Heart right ventricle (tissue), 16 donors: ENCODE measurements around the gene PDCD4. TPM values are rescaled to one million over a fixed set of nuclear protein-coding genes. Genes with fewer than 3 reads are reported as not detected.

Experiments used
- ATAC-seq, 8 donors: fragments of 200-7000 bp; cut with Tn5 transposase; one replicate each; pipeline ENCODE4 v1.9.1; 2020; ENCODE audit warnings: mild to moderate bottlenecking in 8 of 8, moderate library complexity in 8 of 8, moderate number of reproducible peaks in 1 of 8
- DNase-seq, 2 donors: peaks; one replicate each; pipeline ENCODE4 v3.0.0-alpha.2; 2020
- H3K27ac ChIP-seq, 10 donors: fragments of 200-600 bp; sonication (generic) in 2 of 10; one replicate each; pipeline versions ENCODE4 v1.5.0 to v1.8.0; 2020 to 2022; ENCODE audit warnings: mild to moderate bottlenecking in 3 of 10
- H3K27me3 ChIP-seq, 7 donors: fragments of 200-600 bp; one replicate each; pipeline ENCODE4 v1.8.0; 2021 to 2022; ENCODE audit warnings: mild to moderate bottlenecking in 2 of 7
- H3K36me3 ChIP-seq, 9 donors: fragments of 200-600 bp; sonication (generic) in 1 of 9; one replicate each; pipeline versions ENCODE4 v1.5.0 to v1.8.0; 2020 to 2022; ENCODE audit warnings: mild to moderate bottlenecking in 2 of 9
- H3K4me1 ChIP-seq, 9 donors: fragments of 200-600 bp; sonication (generic) in 1 of 9; one replicate each; pipeline versions ENCODE4 v1.5.0 to v1.8.0; 2020 to 2022; ENCODE audit warnings: mild to moderate bottlenecking in 4 of 9
- H3K4me3 ChIP-seq, 10 donors: fragments of 200-600 bp; sonication (generic) in 2 of 10; one replicate each; pipeline versions ENCODE4 v1.5.0 to v1.8.0; 2020 to 2022; ENCODE audit warnings: mild to moderate bottlenecking in 7 of 10, moderate library complexity in 2 of 10
- H3K9me3 ChIP-seq, 11 donors: fragments of 200-600 bp in 10 of 11; sonication (generic) in 2 of 11; one replicate each; pipeline versions ENCODE4 v1.5.0 to v1.8.0; 2013 to 2022; ENCODE audit warnings: mild to moderate bottlenecking in 2 of 11, control low read depth in 1 of 11, moderate library complexity in 1 of 11
- WGBS, 2 donors: extraction: QIAGEN DNeasy Blood & Tissue Kit; methylation state at CpG; one replicate each; pipeline ENCODE4 v1.1.7; 2013; ENCODE audit warnings: inconsistent platforms in 1 of 2; 5-methylcytosine and 5-hydroxymethylcytosine counted together
- intact Hi-C, 10 donors: fragments of 100-400 bp; cut with DNase I; formaldehyde crosslinking; loops; one replicate each; pipeline versions ENCODE4 v1.11.1 to v1.14.2; 2022
- polyA plus RNA-seq, 2 donors: library from polyadenylated mRNA; stranded (reverse); fragments of 200-250 nt; gene quantifications; one replicate each; pipeline ENCODE4 v1.2.3, GENCODE V29; 2013
- total RNA-seq, 10 donors: library from RNA; stranded (reverse); fragmentation: NEBNext Ultra II Directional in 3 of 10; extraction: Animal tissue kit (Norgen Biotek cat#: 25700) in 3 of 10; gene quantifications; one replicate each; pipeline versions ENCODE4 v1.2.1 to v1.2.4, GENCODE V29; 2021 to 2023
- TF ChIP-seq, protein P1 (sequence below), 9 donors: fragments of 200-600 bp; sonication (generic) in 2 of 9; IDR thresholded peaks; one replicate each; pipeline versions ENCODE4 v1.5.0 to v1.8.0; 2021 to 2022; ENCODE audit warnings: antibody characterized with exemption in 9 of 9, mild to moderate bottlenecking in 5 of 9, moderate library complexity in 1 of 9
- donor health status: Arrhythmogenic right ventricular cardiomyopathy.
- donor health status: ischemic (EF 13 %, LVEDD 7.1; RV severe dilation, severe dysfunction).
- donor health status: healthy with polysubstance abuse.
- donor health status: DM: no; HTN: yes; CAD: no.
- donor health status: DM: no; HTN: no; CAD: no.
- donor health status: ischemic (EF 25% LVEDD 6.9; RV normal size, moderate dysfunction).
- donor health status: ischemic (EF 25% LVEDD 5.7; RV mildly dilated, moderate dysfunction).
- donor health status: healthy.
- donor health status: DM: yes; HTN: yes; CAD: no.
- donor health status: Ischemic cardiomyopathy.
- donor health status: ischemic (EF 35%, LVEDD 5.7; RV mildly dilated, moderate dysfunction).
- donor health status: nonischemic (EF 11% LVEDD 7.7; RV severe dilation, severe dysfunction).
- donor health status: DM: yes; HTN: yes; CAD: no.
- donor health status: PGD.
- donor health status: ischemic (EF 29% LVEDD 5.4; RV normal size, mild dysfunction).
- donor health status: nonischemic (EF 23%, LVEDD 6.1; RV moderate dilation, normal function).

The PDCD4 gene
- total and polyA plus RNA-seq, 12 donors = 15.9 to 59.5 (median 45.7) TPM

DNA sequence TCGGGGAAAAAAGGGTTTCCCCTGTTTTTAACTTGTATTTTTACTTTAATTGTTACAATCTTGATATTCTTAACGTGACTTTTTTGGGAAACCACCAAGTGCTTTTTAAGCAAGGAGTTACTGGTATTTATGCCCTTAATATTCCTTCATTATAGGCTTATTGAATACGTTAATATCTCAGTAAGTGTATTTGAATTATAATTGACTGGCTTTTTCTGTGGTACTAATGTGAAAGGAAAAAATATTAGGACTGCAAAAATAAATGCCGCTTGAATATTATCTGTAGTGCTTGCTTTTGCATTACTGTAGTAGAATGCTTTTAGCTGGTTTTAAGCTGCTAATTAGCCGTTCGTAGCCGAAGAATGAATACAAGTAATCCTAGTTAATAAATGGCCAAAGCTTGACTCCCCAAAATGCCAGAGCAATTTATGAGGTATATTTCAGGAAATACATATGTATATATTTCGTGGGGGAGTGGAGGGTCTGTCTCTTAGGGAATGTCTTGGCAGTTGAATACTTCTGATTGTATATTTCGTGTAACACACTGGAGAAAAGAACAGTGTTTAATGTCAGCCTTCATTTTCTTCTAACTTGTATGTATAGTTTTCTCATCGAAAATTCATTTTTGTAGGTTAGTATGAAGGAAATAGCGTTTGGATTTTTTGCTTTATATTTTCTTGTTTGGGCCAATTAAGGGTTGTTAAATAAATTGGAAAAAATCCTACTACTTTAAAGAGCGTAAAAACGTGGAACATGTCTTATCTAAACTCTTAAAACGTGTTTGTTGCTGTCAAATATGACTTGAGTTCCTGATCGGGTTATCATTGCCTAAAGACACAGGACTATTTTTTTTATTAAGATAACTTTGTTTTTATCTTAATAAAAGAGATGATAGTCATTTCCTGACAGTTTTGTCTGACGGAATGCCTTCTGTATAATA lies 1.5 kb downstream of the PDCD4 start:
- peaks cover 0 to 71% (median 30%) of the 10 kb centered on the region in 9 donors for H3K4me1 ChIP-seq
- H3K4me3 ChIP-seq = peak overlapping the region; percentile 83 to 99 (median 94)
- H3K27ac ChIP-seq = peak overlapping the region; percentile 92 to 99 (median 97)
- intact Hi-C loops = loop anchor here in 9 of 10 donors (5.0 to 10.0 kb wide), 9 partner anchors 41 to 566 kb away; no protein-coding TSS in a partner anchor
- ATAC-seq = no peak
- TF ChIP-seq, protein P1, sequence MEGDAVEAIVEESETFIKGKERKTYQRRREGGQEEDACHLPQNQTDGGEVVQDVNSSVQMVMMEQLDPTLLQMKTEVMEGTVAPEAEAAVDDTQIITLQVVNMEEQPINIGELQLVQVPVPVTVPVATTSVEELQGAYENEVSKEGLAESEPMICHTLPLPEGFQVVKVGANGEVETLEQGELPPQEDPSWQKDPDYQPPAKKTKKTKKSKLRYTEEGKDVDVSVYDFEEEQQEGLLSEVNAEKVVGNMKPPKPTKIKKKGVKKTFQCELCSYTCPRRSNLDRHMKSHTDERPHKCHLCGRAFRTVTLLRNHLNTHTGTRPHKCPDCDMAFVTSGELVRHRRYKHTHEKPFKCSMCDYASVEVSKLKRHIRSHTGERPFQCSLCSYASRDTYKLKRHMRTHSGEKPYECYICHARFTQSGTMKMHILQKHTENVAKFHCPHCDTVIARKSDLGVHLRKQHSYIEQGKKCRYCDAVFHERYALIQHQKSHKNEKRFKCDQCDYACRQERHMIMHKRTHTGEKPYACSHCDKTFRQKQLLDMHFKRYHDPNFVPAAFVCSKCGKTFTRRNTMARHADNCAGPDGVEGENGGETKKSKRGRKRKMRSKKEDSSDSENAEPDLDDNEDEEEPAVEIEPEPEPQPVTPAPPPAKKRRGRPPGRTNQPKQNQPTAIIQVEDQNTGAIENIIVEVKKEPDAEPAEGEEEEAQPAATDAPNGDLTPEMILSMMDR (IDR thresholded peaks at IDR 0.05) = no peak
- peaks cover 0 to 25% (median 0%) of the 10 kb centered on the region in 9 donors for H3K36me3 ChIP-seq
- no peaks in the 10 kb centered on the region for H3K9me3 ChIP-seq
- H3K27me3 ChIP-seq = no peaks in the 10 kb centered on the region
- WGBS, 2 donors = 2 to 3% methylated on average over 16 of the region's 16 CpGs
- DNase-seq = no peak

DNA sequence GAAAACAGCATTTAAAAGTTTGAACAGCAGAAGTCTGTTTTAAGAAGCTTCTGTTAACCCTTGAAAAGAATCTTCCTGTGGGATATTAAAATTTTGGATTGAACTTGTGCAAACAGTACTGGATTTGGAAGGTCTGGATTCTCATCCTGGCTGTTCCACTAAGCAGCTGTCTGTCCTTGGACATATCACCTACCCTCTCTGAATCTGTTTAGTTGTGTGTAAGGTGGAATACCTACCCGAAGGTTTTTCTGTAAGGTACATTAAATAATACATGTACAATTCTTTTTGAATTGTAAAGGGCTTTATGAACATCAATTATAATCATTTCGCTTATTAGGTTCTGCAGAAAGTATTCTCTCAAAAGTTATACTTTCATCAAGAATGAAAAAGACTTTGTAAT lies 2.2 kb downstream of the PDCD4 start:
- 46 to 59% methylated on average over 2 of the region's 2 CpGs for WGBS, 2 donors
- Histone ChIP-seq H3K27ac (peak overlapping the region in 4 of 10 donors; percentile 97 to 99 (median 98)), H3K36me3 (peaks cover 0 to 32% (median 0%) of the 10 kb centered on the region in 9 donors), H3K27me3 (no peaks in the 10 kb centered on the region), H3K4me3 (peak overlapping the region in 9 of 10 donors; percentile 83 to 99 (median 95)), H3K4me1 (peaks cover 0 to 64% (median 30%) of the 10 kb centered on the region in 9 donors), H3K9me3 (no peaks in the 10 kb centered on the region)
- ATAC-seq (no peak), DNase-seq (no peak)
- TF ChIP-seq, protein P1 (IDR thresholded peaks at IDR 0.05) = no peak
- intact Hi-C loops = loop anchor here in 9 of 10 donors (2.0 to 10.0 kb wide), 10 partner anchors 19 to 567 kb away; no protein-coding TSS in a partner anchor

DNA sequence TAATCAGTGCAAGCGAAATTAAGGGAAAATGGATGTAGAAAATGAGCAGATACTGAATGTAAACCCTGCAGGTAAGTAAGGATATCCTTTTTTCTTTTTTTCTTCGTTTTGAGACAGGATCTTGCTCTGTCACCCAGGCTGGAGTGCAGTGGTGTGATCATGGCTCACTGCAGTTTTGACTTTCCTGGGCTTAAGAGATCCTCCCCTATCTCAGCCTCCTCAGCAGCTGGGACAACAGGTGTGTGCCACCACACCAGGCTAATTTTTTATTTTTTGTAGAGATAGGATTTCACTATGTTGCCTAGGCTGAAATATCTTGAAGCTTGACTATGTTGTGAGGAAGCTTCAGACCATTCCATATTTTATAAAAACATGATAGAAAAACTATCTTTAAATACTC lies 4.3 kb downstream of the PDCD4 start:
- no peaks in the 10 kb centered on the region for H3K9me3 ChIP-seq
- no peak overlapping the region for H3K27ac ChIP-seq
- H3K27me3 ChIP-seq = no peaks in the 10 kb centered on the region
- no peak overlapping the region for H3K4me3 ChIP-seq
- TF ChIP-seq, protein P1 (IDR thresholded peaks at IDR 0.05) = no peak
- intact Hi-C loops = loop anchor here in 5 of 10 donors (2.0 to 10.0 kb wide), 5 partner anchors 17 to 261 kb away; no protein-coding TSS in a partner anchor
- no peak for DNase-seq
- H3K4me1 ChIP-seq = peaks cover 0 to 64% (median 27%) of the 10 kb centered on the region in 9 donors
- no peak for ATAC-seq
- WGBS, 2 donors = 78 to 86% methylated on average over 2 of the region's 2 CpGs
- H3K36me3 ChIP-seq = peaks cover 0 to 52% (median 0%) of the 10 kb centered on the region in 9 donors

DNA sequence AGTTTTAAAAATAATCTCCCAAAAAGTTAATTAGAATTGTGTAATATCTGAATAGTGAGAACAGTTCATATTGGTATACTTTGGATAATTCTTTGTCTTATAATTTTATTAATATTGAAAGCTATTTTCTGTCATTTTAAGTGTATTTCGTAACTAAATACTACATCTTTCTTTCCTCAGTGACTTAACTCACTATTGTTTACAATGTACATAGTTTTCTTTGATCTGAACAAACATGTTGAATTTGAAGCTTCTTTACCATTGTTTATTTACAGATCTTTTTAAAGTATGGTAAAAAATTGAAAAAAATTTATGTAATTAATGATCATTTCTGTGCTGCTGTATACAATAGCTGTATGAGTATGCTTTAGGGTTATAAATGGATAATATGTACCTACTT lies 5.1 kb downstream of the PDCD4 start:
- Histone ChIP-seq H3K27ac (no peak overlapping the region), H3K36me3 (peaks cover 0 to 60% (median 5%) of the 10 kb centered on the region in 9 donors), H3K4me1 (peaks cover 0 to 66% (median 29%) of the 10 kb centered on the region in 9 donors), H3K9me3 (no peaks in the 10 kb centered on the region), H3K27me3 (no peaks in the 10 kb centered on the region), H3K4me3 (no peak overlapping the region)
- DNase-seq (no peak), ATAC-seq (no peak)
- 93 to 98% methylated on average over 1 of the region's 1 CpG for whole genome bisulfite sequencing, 2 donors
- intact Hi-C loops = loop anchor here in 4 of 10 donors (5.0 to 10.0 kb wide), 4 partner anchors 52 to 262 kb away; no protein-coding TSS in a partner anchor
- TF ChIP-seq, protein P1 (IDR thresholded peaks at IDR 0.05) = no peak
